WERI-Rb-1 (cell line): ENCODE data around the gene NHLRC3.
A peak's percentile ranks its signal among the peaks of the same experiment; 100 is the strongest.

Source experiments
- DNase-seq: peaks from one replicate; pipeline ENCODE4 v3.0.0-alpha.2; 2020
- H3K27ac ChIP-seq: fragments of 250-450 bp; sonication (Bioruptor Pico); 2 replicates; pipeline ENCODE4 v1.5.1; 2020; ENCODE audit warnings: mild to moderate bottlenecking, moderate library complexity
- H3K27me3 ChIP-seq: fragments of 250-450 bp; sonication (Bioruptor Pico); 2 replicates; pipeline ENCODE4 v1.5.1; 2021; ENCODE audit warnings: mild to moderate bottlenecking, low read depth, moderate library complexity; ENCODE audit not compliant: insufficient read depth, severe bottlenecking
- H3K36me3 ChIP-seq: fragments of 250-450 bp; sonication (Bioruptor Pico); 2 replicates; pipeline ENCODE4 v1.5.1; 2020; ENCODE audit warnings: mild to moderate bottlenecking, moderate library complexity
- H3K4me3 ChIP-seq: 2 replicates; pipeline ENCODE4 v1.5.1; 2011; ENCODE audit warnings: low read depth, mild to moderate bottlenecking, control low read depth, low read length
- H3K9me3 ChIP-seq: fragments of 250-450 bp; sonication (Bioruptor Pico); 2 replicates; pipeline ENCODE4 v1.5.1; 2021; ENCODE audit warnings: mild to moderate bottlenecking, moderate library complexity; ENCODE audit not compliant: severe bottlenecking
- CTCF ChIP-seq: IDR thresholded peaks from 2 replicates; pipeline ENCODE4 v1.5.1; 2011; ENCODE audit warnings: low read depth, mild to moderate bottlenecking, control low read depth, inconsistent platforms, low read length

The NHLRC3 gene

DNA sequence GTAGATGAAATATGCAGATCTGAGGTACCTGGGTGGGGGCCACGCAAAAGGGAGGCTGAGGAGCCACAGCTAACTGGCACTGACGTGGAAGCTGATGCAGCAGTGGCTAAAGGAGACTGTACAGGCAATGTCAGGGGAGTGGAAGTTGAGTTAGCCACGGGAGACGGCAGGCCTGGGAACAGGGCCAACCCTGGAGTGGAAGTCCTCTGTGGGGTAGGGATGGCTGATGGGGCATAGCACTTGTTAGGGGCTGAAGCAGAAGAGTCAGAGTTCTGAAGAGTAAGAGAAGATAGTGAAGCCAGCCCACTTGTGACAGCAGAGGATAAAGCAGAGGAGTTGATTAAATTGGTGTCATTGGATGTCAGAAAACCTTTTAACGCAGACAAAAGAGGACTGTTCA is 24.8 kb upstream of the NHLRC3 start:
- Histone ChIP-seq H3K27ac (no peak overlapping the region), H3K27me3 (no peaks in the 10 kb centered on the region), H3K4me3 (no peak overlapping the region), H3K9me3 (no peaks in the 10 kb centered on the region), H3K36me3 (peaks cover 9% of the 10 kb centered on the region)
- DNase-seq = no peak
- no peak for TF ChIP-seq CTCF

GRCh38 chr13:39016087-39016486 is 22.2 kb upstream of the NHLRC3 start:
- H3K27me3 ChIP-seq = no peaks in the 10 kb centered on the region
- no peak for TF ChIP-seq CTCF
- H3K4me3 ChIP-seq = no peak overlapping the region
- no peak overlapping the region for H3K27ac ChIP-seq
- H3K36me3 ChIP-seq = peaks cover 9% of the 10 kb centered on the region
- DNase-seq = no peak
- no peaks in the 10 kb centered on the region for H3K9me3 ChIP-seq

DNA sequence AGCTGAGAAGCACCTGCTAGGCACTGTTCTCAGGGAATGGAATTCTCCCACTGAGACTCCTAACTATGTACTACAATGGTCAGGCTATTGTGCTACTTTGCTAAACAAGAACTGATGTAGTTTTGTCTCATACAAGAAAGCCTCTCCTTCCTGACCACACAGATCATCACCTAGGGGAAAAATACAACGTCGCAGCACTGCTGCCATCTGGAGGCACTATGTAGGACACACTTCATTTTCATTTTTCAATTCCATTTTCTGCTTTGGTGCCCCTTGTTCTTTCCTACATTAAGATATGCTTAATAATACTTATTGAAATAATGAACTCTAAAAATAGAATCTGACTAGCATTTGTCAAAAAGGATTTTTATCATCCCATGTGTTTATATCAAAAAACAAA is 21.5 kb upstream of the NHLRC3 start:
- peak; percentile 17 for DNase-seq
- Histone ChIP-seq H3K9me3 (no peaks in the 10 kb centered on the region), H3K27ac (no peak overlapping the region), H3K27me3 (no peaks in the 10 kb centered on the region), H3K36me3 (peaks cover 9% of the 10 kb centered on the region), H3K4me3 (no peak overlapping the region)
- peak; percentile 47; the same call in 1 of the 2 replicates for TF ChIP-seq CTCF

GRCh38 chr13:39020853-39021462 is 17.3 kb upstream of the NHLRC3 start:
- H3K36me3 ChIP-seq = no peaks in the 10 kb centered on the region; the same call in none of the 2 replicates
- no peak overlapping the region for H3K27ac ChIP-seq
- TF ChIP-seq CTCF = no peak
- H3K4me3 ChIP-seq = no peak overlapping the region
- no peaks in the 10 kb centered on the region for H3K9me3 ChIP-seq
- DNase-seq = no peak
- H3K27me3 ChIP-seq = no peaks in the 10 kb centered on the region

GRCh38 chr13:39023316-39023715 is 14.9 kb upstream of the NHLRC3 start:
- TF ChIP-seq CTCF = no peak
- no peak overlapping the region for H3K27ac ChIP-seq
- no peaks in the 10 kb centered on the region; the same call in none of the 2 replicates for H3K36me3 ChIP-seq
- H3K9me3 ChIP-seq = no peaks in the 10 kb centered on the region
- no peak overlapping the region for H3K4me3 ChIP-seq
- DNase-seq = no peak
- no peaks in the 10 kb centered on the region for H3K27me3 ChIP-seq

DNA sequence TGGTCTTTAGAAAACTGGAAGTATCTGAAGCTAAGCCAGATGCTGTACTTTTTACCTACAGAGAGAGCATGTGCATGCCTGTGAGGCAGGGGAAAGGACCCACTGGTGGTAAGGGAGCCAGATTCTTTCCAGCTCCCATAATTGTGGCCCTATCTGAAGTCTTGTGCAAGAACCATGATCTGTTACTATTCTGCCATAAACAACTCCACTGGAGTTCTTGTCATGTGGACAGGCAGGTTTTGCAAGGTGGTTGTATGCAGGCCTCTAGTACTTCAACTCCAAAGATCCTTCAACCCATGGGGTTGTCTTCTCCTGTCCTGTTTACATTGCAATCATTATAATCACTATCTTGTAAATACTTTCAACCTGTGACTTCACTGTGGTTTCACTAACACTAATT is 14.5 kb upstream of the NHLRC3 start:
- no peaks in the 10 kb centered on the region for H3K9me3 ChIP-seq
- no peak for DNase-seq
- no peaks in the 10 kb centered on the region; the same call in none of the 2 replicates for H3K36me3 ChIP-seq
- no peak for TF ChIP-seq CTCF
- H3K4me3 ChIP-seq = no peak overlapping the region
- H3K27ac ChIP-seq = no peak overlapping the region
- H3K27me3 ChIP-seq = no peaks in the 10 kb centered on the region
